Germinal center (tissue), 1 donor: ENCODE results near the gene KCNG2.
"Not testable (repeated sequence)": the region's sequence is repeated elsewhere in the genome, so short reads cannot be mapped to it uniquely, and the experiment has no call there.

Experiments used
- DNase-seq: peaks from one replicate; pipeline ENCODE4 v3.0.0; 2012; ENCODE audit warnings: mixed read lengths, low spot score

KCNG2 gene

GRCh38 chr18:79872527-79873444 lies 75.0 kb downstream of the KCNG2 start:
- DNase-seq: no peak

- no peak for DNase-seq
Measured at GRCh38 chr18:79873449-79874110, 75.8 kb downstream of the KCNG2 start.

- DNase-seq: no peak
Measured at GRCh38 chr18:79874553-79875530, 77.1 kb downstream of the KCNG2 start.

GRCh38 chr18:79875531-79875919 lies 77.8 kb downstream of the KCNG2 start:
- DNase-seq: no peak

GRCh38 chr18:79875931-79876461 lies 78.3 kb downstream of the KCNG2 start:
- no peak for DNase-seq

- no peak for DNase-seq
Measured at GRCh38 chr18:79876497-79876896, 78.8 kb downstream of the KCNG2 start.

GRCh38 chr18:79877163-79878091 lies 79.7 kb downstream of the KCNG2 start:
- DNase-seq: no peak

- DNase-seq: not testable (repeated sequence)
Measured at GRCh38 chr18:79878246-79878645, 80.5 kb downstream of the KCNG2 start.

- no peak for DNase-seq
Measured at GRCh38 chr18:79878741-79879378, 81.1 kb downstream of the KCNG2 start.

GRCh38 chr18:79879566-79879965 lies 81.8 kb downstream of the KCNG2 start:
- no peak for DNase-seq

GRCh38 chr18:79881695-79882094 lies 84.0 kb downstream of the KCNG2 start:
- DNase-seq: no peak

GRCh38 chr18:79882522-79883241 lies 84.9 kb downstream of the KCNG2 start:
- no peak for DNase-seq

- no peak for DNase-seq
Measured at GRCh38 chr18:79883461-79884293, 85.9 kb downstream of the KCNG2 start.

- DNase-seq: no peak
Measured at GRCh38 chr18:79884294-79884962, 86.7 kb downstream of the KCNG2 start.

GRCh38 chr18:79884963-79885728 lies 87.4 kb downstream of the KCNG2 start:
- DNase-seq: no peak

GRCh38 chr18:79887181-79888000 lies 89.7 kb downstream of the KCNG2 start:
- DNase-seq: no peak
